ENCODE data around the gene ASCC1. TPM values are rescaled to one million over a fixed set of nuclear protein-coding genes. Genes with fewer than 3 reads are reported as not detected.

ASCC1 gene
- total and polyA plus RNA-seq, 2 of the 13 experiments (the other 11 are each of a cell fraction or from before 2014, with no cell fraction given): 21.6 to 30.1 TPM

GRCh38 chr10:72186982-72187330, 29.1 kb downstream of the ASCC1 start (continued):
- no peak for TF ChIP-seq GTF3A (CRISPR knock-in tag; conservative IDR thresholded peaks at IDR 0.05)

GRCh38 chr10:72186258-72186981, 29.7 kb downstream of the ASCC1 start:
- Histone ChIP-seq H3K4me3 (replicated peaks in 1 of 3; ENCODE audit: insufficient read depth in 1 of 3, low read depth in 2 of 3, low read length in 3 of 3) (no peak overlapping the region), H3K4me2 (ENCODE audit: low read depth, low read length) (no peak overlapping the region), H3K27me3 (ENCODE audit: control insufficient read depth in 1 of 2, insufficient read depth in 2 of 2, low read length in 2 of 2) (no peaks in the 10 kb centered on the region), H3K4me1 (ENCODE audit: insufficient read depth, low read length) (no peaks in the 10 kb centered on the region), H3K9me3 (ENCODE audit: low read length) (no peaks in the 10 kb centered on the region), H4K20me1 (ENCODE audit: insufficient read depth, low read length) (no peaks in the 10 kb centered on the region), H3K79me2 (ENCODE audit: insufficient read depth, low read length) (no peaks in the 10 kb centered on the region), H3K36me3 (replicated peaks in 1 of 2; ENCODE audit: control insufficient read depth in 1 of 2, insufficient read depth in 2 of 2, low read length in 2 of 2) (peaks cover 0 to 5% of the 10 kb centered on the region in 2 experiments; a peak in 1 of 5 replicates), H3K27ac (ENCODE audit: extremely low read length, insufficient read depth, low read length) (no peak overlapping the region), H3K9ac (ENCODE audit: insufficient read depth, low read depth, low read length) (no peak overlapping the region), H2AFZ (ENCODE audit: low read length) (no peak overlapping the region)
- CTCF ChIA-PET (ENCODE audit: low intra/inter-chr PET ratio, low total read pairs): no interaction called here
- BruUV-seq (replicated peaks): no TSS peak
- intact Hi-C loops (cut with micrococcal nuclease; ENCODE audit: unreplicated experiment): no loop called here
- TF ChIP-seq KDM4B (CRISPR knock-in tag; IDR thresholded peaks at IDR 0.05) (no peak), POLR2A (IDR thresholded peaks at IDR 0.05; ENCODE audit: insufficient read depth in 1 of 2, low read depth in 2 of 2, low read length in 2 of 2) (no peak), ZGPAT (CRISPR knock-in tag; IDR thresholded peaks at IDR 0.05) (no peak)
- in situ Hi-C loops (cut with HindIII; ENCODE audit: extremely low pct_ligation_motif_present, low pct_unique_long_range_greater_than_20kb): no loop called here
- DNase-seq (ENCODE audit: low spot score) (no peak), FAIRE-seq (no peak), ATAC-seq (no peak)
- 92% methylated on average over 7 of the region's 7 CpGs for WGBS (ENCODE audit: low lambda C conversion rate)
- POLR2A ChIA-PET: no interaction called here

- no peaks in the 10 kb centered on the region for H3K9me3 ChIP-seq (ENCODE audit: low read length)
- TF ChIP-seq ZBTB8A (CRISPR knock-in tag; IDR thresholded peaks at IDR 0.05; ENCODE audit: borderline replicate concordance, low read depth) (no peak), ARID5B (CRISPR knock-in tag; IDR thresholded peaks at IDR 0.05) (no peak)
- H3K9ac ChIP-seq (ENCODE audit: insufficient read depth, low read depth, low read length): no peak overlapping the region
- in situ Hi-C loops (cut with HindIII; ENCODE audit: extremely low pct_ligation_motif_present, low pct_unique_long_range_greater_than_20kb): no loop called here
- no peak overlapping the region for H2AFZ ChIP-seq (ENCODE audit: low read length)
- no peak overlapping the region for H3K27ac ChIP-seq (ENCODE audit: extremely low read length, insufficient read depth, low read length)
- DNase-seq (ENCODE audit: low spot score) (no peak), FAIRE-seq (no peak), ATAC-seq (no peak)
- no TSS peak for BruUV-seq (replicated peaks)
- H3K79me2 ChIP-seq (ENCODE audit: insufficient read depth, low read length): no peaks in the 10 kb centered on the region
- intact Hi-C loops (cut with micrococcal nuclease; ENCODE audit: unreplicated experiment): no loop called here
- H3K4me2 ChIP-seq (ENCODE audit: low read depth, low read length): no peak overlapping the region
- no peaks in the 10 kb centered on the region for H4K20me1 ChIP-seq (ENCODE audit: insufficient read depth, low read length)
- H3K36me3 ChIP-seq (replicated peaks in 1 of 2; ENCODE audit: control insufficient read depth in 1 of 2, insufficient read depth in 2 of 2, low read length in 2 of 2): peaks cover 0 to 5% of the 10 kb centered on the region in 2 experiments; a peak in 2 of 5 replicates
- no peaks in the 10 kb centered on the region for H3K27me3 ChIP-seq (ENCODE audit: control insufficient read depth in 1 of 2, insufficient read depth in 2 of 2, low read length in 2 of 2)
- 100% methylated on average over 2 of the region's 2 CpGs for WGBS (ENCODE audit: low lambda C conversion rate)
- H3K4me1 ChIP-seq (ENCODE audit: insufficient read depth, low read length): no peaks in the 10 kb centered on the region
- no peak overlapping the region for H3K4me3 ChIP-seq (replicated peaks in 1 of 3; ENCODE audit: insufficient read depth in 1 of 3, low read depth in 2 of 3, low read length in 3 of 3)
- CTCF ChIA-PET (ENCODE audit: low intra/inter-chr PET ratio, low total read pairs): no interaction called here
- POLR2A ChIA-PET: no interaction called here
Observed at GRCh38 chr10:72184156-72184555, 31.9 kb downstream of the ASCC1 start.

All from HepG2 (cell line).